Cardiac septum (tissue), 1 donor: ENCODE results near the gene PLET1. TPM values are rescaled to one million over a fixed set of nuclear protein-coding genes. Genes with fewer than 3 reads are reported as not detected.

Experiments
- DNase-seq: peaks from one replicate; pipeline ENCODE4 v3.0.0-alpha.2; 2020; ENCODE audit warnings: low spot score
- intact Hi-C: fragments of 100-400 bp; cut with DNase I; formaldehyde crosslinking; loops from one replicate; pipeline ENCODE4 v1.14.0; 2022
- total RNA-seq: library from RNA; stranded (reverse); fragmentation: NEBNext Ultra II Directional; extraction: Animal tissue kit (Norgen Biotek cat#: 25700); gene quantifications from one replicate; pipeline ENCODE4 v1.2.1, GENCODE V29; 2021
- donor health status: DM: no; HTN: no; CAD: no.

PLET1 gene
- total RNA-seq, 1 donor from 2014 or later: not detected

- no peak for DNase-seq
- intact Hi-C loops: no loop called here
Observed at GRCh38 chr11:112255067-112255720, 5.5 kb downstream of the PLET1 start.

- no peak for DNase-seq
- intact Hi-C loops: no loop called here
Observed at GRCh38 chr11:112253605-112254242, 6.9 kb downstream of the PLET1 start.

GRCh38 chr11:112249871-112250610 is 10.6 kb downstream of the PLET1 start:
- DNase-seq: no peak
- intact Hi-C loops: no loop called here

GRCh38 chr11:112248201-112248600 is 12.5 kb downstream of the PLET1 start:
- intact Hi-C loops: no loop called here
- DNase-seq: no peak

GRCh38 chr11:112247201-112247600 is 13.5 kb downstream of the PLET1 start:
- DNase-seq: no peak
- intact Hi-C loops: no loop called here

- DNase-seq: no peak
- intact Hi-C loops: no loop called here
Observed at GRCh38 chr11:112241486-112241885, 19.2 kb downstream of the PLET1 start.

- intact Hi-C loops: no loop called here
- no peak for DNase-seq
Observed at GRCh38 chr11:112238041-112238440, 22.6 kb downstream of the PLET1 start.

GRCh38 chr11:112237451-112237850 is 23.2 kb downstream of the PLET1 start:
- no peak for DNase-seq
- intact Hi-C loops: no loop called here

- DNase-seq: no peak
- intact Hi-C loops: no loop called here
Observed at GRCh38 chr11:112235750-112236390, 24.8 kb downstream of the PLET1 start.

GRCh38 chr11:112231952-112232351 is 28.7 kb downstream of the PLET1 start:
- intact Hi-C loops: no loop called here
- no peak for DNase-seq

- intact Hi-C loops: no loop called here
- no peak for DNase-seq
Observed at GRCh38 chr11:112229746-112230433, 30.8 kb downstream of the PLET1 start.

GRCh38 chr11:112229159-112229558 is 31.5 kb downstream of the PLET1 start:
- no peak for DNase-seq
- intact Hi-C loops: no loop called here

- intact Hi-C loops: no loop called here
- no peak for DNase-seq
Observed at GRCh38 chr11:112228706-112229105, 32.0 kb downstream of the PLET1 start.

GRCh38 chr11:112227471-112227870 is 33.2 kb downstream of the PLET1 start:
- intact Hi-C loops: no loop called here

GRCh38 chr11:112226831-112227401 is 33.7 kb downstream of the PLET1 start:
- intact Hi-C loops: no loop called here
- DNase-seq: no peak

More at GRCh38 chr11:112227471-112227870, 33.2 kb downstream of the PLET1 start:
- no peak for DNase-seq

- intact Hi-C loops: no loop called here
- DNase-seq: peak; percentile 95
Observed at GRCh38 chr11:112226062-112226830, 34.4 kb downstream of the PLET1 start, which contains the start of gene PTS. PTS (plus strand) TSS chr11:112226428; CDS start chr11:112226444, 16 bp downstream.

GRCh38 chr11:112225753-112226061 is 35.0 kb downstream of the PLET1 start:
- intact Hi-C loops: no loop called here
- no peak for DNase-seq

GRCh38 chr11:112223754-112224532 is 36.7 kb downstream of the PLET1 start:
- DNase-seq: no peak
- intact Hi-C loops: no loop called here
